ENCODE measurements around the gene LYSMD4.
A peak's percentile ranks its signal among the peaks of the same experiment; 100 is the strongest.
"Not testable (repeated sequence)": the region's sequence is repeated elsewhere in the genome, so short reads cannot be mapped to it uniquely, and the experiment has no call there.

LYSMD4 gene

DNA sequence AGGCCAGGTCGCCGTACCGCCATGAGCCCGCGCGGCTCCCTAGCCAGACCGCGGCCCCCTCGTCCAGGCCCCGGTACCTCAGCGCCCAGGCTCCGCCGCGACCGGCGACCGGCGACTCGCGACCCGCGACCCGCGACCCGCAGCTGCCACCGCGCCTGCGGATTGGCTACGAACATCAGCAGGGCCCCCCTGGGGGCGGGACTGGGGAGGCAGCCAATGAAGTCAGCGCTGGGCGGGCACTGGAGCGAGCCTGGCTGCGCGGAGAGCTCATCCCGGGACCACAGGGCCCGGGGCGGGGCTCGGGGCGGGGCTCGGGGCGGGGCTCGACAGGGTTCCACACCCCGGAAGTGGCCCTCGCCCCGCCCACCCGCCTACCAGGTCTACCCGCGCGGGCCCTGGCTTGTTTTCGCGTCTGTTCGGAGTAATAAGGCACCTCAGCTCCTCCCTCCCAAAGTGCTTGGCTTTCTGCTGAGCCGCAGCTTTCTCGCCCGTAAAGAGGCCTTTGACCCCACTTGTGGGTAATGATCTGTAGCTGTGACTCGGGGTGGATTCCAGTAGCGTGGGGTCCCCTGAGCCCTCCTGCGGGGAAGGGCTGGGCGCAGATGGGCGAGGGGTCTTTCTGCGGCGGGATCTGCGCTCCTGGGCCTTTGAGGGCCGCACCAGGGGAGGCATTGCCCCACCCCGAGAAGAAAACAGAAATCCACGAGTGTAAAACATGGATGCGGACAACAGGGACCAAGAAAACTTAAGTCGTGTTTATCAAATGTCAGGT, at the start of gene LYSMD4:
TSS of gene LYSMD4 (minus strand) at position 170 of the 772 bp plus-strand sequence. CDS start 1,438 bp downstream, outside the sequence.
- H3K4me3 ChIP-seq (ENCODE audit: low read depth, low read length) = peak within 1 kb of the TSS; percentile 58
- TF ChIP-seq, protein P1, sequence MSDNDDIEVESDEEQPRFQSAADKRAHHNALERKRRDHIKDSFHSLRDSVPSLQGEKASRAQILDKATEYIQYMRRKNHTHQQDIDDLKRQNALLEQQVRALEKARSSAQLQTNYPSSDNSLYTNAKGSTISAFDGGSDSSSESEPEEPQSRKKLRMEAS (IDR thresholded peaks at IDR 0.05; ENCODE audit: low read depth, low read length) = peak; percentile 36; the same call in 1 of the 2 replicates
- no peak for TF ChIP-seq MYC (IDR thresholded peaks at IDR 0.05; ENCODE audit: low read depth, low read length)
- TF ChIP-seq POLR2A (IDR thresholded peaks at IDR 0.05; ENCODE audit: extremely low read depth, insufficient read length) = peak; percentile 80
- DNase-seq (ENCODE audit: low read depth) = peak; percentile 98

DNA sequence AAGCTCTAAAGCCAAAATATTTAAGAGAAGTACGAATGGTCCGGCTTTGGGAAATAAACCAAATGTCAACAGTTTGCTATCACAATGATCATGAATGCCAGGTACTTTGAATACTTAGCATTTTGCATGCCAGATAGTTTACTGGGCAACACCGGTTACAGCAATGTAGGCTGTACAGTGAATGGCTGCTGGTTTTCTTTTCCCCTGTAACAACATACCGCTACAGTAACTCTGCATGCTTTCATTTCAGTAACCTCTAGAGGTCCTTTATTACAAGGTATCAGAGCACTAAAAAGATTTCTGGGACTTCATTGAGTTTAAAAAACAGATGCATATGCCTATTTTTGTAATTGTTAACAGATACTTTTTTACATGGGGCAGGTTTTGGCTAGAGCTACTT, 48.8 kb upstream of the LYSMD4 start:
- not testable (repeated sequence) for DNase-seq (ENCODE audit: low read depth); H3K4me3 ChIP-seq (ENCODE audit: low read depth, low read length)

DNA sequence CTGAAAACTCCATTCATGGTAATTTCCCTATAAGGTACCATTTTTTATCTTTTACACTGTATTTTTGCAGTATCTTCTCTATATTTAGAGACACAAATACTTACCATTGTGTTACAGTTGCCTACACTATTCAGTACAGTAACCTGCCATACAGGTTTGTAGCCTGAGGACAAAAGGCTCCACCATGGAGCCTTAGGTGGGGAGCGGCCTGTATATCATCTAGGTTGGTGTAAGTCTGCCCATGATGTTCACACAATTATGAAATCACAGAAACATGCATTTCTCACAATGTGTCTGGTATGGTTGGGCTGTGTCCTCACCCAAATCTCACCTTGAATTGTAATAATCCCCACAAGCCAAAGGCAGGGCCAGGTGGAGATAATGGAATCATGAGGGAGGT, 43.9 kb upstream of the LYSMD4 start:
- no peak for TF ChIP-seq MYC (IDR thresholded peaks at IDR 0.05; ENCODE audit: low read depth, low read length)
- TF ChIP-seq, protein P2, sequence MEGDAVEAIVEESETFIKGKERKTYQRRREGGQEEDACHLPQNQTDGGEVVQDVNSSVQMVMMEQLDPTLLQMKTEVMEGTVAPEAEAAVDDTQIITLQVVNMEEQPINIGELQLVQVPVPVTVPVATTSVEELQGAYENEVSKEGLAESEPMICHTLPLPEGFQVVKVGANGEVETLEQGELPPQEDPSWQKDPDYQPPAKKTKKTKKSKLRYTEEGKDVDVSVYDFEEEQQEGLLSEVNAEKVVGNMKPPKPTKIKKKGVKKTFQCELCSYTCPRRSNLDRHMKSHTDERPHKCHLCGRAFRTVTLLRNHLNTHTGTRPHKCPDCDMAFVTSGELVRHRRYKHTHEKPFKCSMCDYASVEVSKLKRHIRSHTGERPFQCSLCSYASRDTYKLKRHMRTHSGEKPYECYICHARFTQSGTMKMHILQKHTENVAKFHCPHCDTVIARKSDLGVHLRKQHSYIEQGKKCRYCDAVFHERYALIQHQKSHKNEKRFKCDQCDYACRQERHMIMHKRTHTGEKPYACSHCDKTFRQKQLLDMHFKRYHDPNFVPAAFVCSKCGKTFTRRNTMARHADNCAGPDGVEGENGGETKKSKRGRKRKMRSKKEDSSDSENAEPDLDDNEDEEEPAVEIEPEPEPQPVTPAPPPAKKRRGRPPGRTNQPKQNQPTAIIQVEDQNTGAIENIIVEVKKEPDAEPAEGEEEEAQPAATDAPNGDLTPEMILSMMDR (IDR thresholded peaks at IDR 0.05; ENCODE audit: low read depth, low read length) = no peak
- TF ChIP-seq, protein P1 (IDR thresholded peaks at IDR 0.05; ENCODE audit: low read depth, low read length) = no peak
- TF ChIP-seq POLR2A (IDR thresholded peaks at IDR 0.05; ENCODE audit: extremely low read depth, insufficient read length) = no peak
- no peak for DNase-seq (ENCODE audit: low read depth)
- no peak overlapping the region for H3K4me3 ChIP-seq (ENCODE audit: low read depth, low read length)

DNA sequence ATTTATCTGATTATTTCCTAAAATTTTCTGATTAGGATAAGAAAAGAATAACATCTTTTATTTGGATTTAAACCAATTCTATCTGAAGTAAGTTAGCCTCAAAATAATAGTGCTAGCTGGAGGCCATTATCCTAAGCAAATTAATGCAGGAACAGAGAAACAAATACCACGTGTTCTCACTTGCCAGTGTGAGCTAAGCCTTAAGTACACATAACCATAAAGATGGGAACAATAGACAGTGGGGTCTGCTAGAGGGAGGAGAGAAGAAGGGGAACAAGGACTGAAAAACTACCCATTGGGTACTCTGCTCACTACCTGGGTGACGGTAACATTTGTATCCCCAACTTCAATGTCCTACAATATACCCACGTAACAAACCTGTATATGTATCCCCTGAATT, 31.3 kb upstream of the LYSMD4 start:
- no peak for TF ChIP-seq POLR2A (IDR thresholded peaks at IDR 0.05; ENCODE audit: extremely low read depth, insufficient read length)
- TF ChIP-seq, protein P1 (IDR thresholded peaks at IDR 0.05; ENCODE audit: low read depth, low read length) = no peak
- TF ChIP-seq, protein P2 (IDR thresholded peaks at IDR 0.05; ENCODE audit: low read depth, low read length) = no peak
- TF ChIP-seq MYC (IDR thresholded peaks at IDR 0.05; ENCODE audit: low read depth, low read length) = no peak
- no peak for DNase-seq (ENCODE audit: low read depth)
- no peak overlapping the region for H3K4me3 ChIP-seq (ENCODE audit: low read depth, low read length)

DNA sequence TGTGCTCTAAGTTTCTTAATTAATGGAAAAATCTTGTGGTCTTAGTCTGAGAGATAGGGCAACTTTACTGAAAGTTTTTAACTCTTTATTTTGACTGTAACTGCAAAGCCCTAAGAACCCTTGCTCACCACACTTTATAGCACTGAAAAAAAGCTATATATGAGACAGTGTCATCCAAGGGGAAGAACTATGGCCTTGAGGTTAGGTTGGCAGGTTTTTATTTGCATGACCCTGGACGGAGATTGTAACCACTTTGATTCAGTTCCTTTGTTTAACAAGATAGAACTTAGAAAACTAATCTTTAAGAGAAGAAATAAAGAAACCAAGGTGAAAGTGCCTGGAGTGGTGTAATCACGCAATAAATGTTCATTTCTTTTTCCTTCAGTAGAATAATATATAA, 30.6 kb upstream of the LYSMD4 start:
- H3K4me3 ChIP-seq (ENCODE audit: low read depth, low read length) = no peak overlapping the region
- no peak for DNase-seq (ENCODE audit: low read depth)
- TF ChIP-seq, protein P2 (IDR thresholded peaks at IDR 0.05; ENCODE audit: low read depth, low read length) = no peak
- TF ChIP-seq, protein P1 (IDR thresholded peaks at IDR 0.05; ENCODE audit: low read depth, low read length) = no peak
- TF ChIP-seq POLR2A (IDR thresholded peaks at IDR 0.05; ENCODE audit: extremely low read depth, insufficient read length) (no peak), MYC (IDR thresholded peaks at IDR 0.05; ENCODE audit: low read depth, low read length) (no peak)

DNA sequence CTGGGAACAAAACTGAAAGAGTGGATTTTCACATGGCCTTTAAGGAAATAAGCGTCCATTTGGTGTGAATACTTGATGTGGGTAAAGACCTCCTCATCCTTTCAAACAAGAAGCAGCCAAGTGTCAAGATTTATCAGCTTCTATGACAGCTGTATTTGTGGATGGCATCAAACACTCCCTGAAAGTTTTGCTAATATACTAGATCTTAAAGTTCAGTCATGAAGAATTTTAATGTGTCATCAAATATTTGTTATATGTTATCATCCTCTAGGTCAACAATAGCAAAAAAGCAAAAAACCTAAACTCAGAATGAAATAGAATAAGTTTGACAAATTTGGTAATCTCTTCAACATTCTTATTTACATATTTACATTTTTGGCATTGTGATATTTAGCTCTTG, 29.1 kb upstream of the LYSMD4 start:
- no peak overlapping the region for H3K4me3 ChIP-seq (ENCODE audit: low read depth, low read length)
- TF ChIP-seq, protein P2 (IDR thresholded peaks at IDR 0.05; ENCODE audit: low read depth, low read length) = no peak
- no peak for TF ChIP-seq POLR2A (IDR thresholded peaks at IDR 0.05; ENCODE audit: extremely low read depth, insufficient read length)
- TF ChIP-seq MYC (IDR thresholded peaks at IDR 0.05; ENCODE audit: low read depth, low read length) = no peak
- TF ChIP-seq, protein P1 (IDR thresholded peaks at IDR 0.05; ENCODE audit: low read depth, low read length) = no peak
- no peak for DNase-seq (ENCODE audit: low read depth)
